ENCODE results near the gene CDCA4.

DNA sequence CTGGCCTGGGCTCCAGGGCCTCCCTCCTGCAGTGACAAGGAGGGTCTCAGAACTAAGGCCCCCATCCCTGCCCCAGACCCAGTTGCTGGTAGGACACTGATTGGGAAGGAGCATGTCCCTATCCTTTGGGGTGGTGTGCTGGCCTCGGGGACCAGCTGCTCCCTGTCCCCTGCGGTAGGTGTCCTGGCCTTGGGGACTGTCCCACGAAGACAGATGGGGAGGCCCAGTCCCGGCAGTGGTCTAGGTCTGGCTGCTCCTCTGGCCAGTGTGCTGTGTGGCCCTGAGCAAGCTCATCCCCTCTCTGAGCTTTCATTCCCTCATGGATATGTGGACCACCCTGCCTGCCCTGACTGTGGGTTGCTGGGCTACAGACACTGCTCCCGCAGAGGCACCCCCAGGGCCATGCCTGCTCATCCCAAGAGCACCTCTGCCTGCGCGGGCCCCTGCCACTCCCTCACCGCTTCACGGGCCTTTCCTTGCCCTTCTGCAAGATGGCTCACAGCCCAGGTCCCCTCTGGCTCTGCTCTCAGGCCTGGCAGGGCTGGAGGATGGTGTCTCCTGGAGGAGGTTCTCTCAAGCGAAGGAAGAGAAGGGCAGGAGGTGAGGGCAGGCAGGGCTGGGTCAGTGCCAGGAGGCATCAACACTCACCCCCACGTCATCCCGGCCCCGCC is 55.2 kb downstream of the CDCA4 start:
- TF ChIP-seq, protein P1, sequence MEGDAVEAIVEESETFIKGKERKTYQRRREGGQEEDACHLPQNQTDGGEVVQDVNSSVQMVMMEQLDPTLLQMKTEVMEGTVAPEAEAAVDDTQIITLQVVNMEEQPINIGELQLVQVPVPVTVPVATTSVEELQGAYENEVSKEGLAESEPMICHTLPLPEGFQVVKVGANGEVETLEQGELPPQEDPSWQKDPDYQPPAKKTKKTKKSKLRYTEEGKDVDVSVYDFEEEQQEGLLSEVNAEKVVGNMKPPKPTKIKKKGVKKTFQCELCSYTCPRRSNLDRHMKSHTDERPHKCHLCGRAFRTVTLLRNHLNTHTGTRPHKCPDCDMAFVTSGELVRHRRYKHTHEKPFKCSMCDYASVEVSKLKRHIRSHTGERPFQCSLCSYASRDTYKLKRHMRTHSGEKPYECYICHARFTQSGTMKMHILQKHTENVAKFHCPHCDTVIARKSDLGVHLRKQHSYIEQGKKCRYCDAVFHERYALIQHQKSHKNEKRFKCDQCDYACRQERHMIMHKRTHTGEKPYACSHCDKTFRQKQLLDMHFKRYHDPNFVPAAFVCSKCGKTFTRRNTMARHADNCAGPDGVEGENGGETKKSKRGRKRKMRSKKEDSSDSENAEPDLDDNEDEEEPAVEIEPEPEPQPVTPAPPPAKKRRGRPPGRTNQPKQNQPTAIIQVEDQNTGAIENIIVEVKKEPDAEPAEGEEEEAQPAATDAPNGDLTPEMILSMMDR (IDR thresholded peaks at IDR 0.05), result no peak
- TF ChIP-seq EZH2 (IDR thresholded peaks at IDR 0.05; ENCODE audit: borderline replicate concordance, insufficient read depth, low read depth, low read length, poor library complexity, severe bottlenecking), result no peak
